GOT3 (cell line): Measurements from ENCODE around the gene SARS1.

Experiments used
- DNase-seq: peaks from one replicate; lab custom pipeline; 2025; ENCODE audit warnings: mixed read lengths; lab: John Stamatoyannopoulos, UW

SARS1 gene

DNA sequence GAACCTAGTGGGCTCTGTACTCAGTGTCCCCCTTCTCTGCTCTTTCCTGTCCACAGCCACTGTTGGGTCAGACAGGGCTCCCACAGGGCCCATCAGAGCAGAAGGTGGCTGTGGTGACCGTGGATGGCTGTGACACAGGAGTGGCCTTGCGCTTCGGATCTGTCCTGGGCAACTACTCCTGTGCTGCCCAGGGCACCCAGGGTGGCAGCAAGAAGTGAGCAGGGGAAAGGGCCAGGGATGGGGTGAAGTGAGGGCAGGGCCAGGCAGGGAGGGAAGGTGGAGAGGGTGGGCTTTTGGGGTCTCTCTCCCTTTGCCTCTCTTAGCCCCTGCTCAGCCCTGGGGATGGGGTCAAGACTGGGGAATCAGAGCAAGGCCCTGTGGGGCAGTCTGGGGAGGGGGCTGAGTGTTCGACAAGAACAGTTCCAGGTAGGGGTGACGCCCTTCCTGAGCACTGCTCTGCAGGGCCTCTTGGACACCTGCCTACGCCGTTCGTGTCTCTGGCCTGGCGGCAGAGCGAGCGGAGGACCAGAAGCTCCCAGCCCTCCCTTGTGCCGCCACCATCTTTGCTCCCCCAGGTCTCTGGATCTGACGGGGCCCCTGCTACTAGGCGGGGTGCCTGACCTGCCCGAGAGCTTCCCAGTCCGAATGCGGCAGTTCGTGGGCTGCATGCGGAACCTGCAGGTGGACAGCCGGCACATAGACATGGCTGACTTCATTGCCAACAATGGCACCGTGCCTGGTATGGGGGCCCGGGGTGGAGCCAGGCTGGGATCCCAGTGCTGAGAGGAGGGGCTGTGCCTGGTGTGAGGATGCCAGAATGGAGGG lies 48.7 kb downstream of the SARS1 start:
- DNase-seq: no peak

DNA sequence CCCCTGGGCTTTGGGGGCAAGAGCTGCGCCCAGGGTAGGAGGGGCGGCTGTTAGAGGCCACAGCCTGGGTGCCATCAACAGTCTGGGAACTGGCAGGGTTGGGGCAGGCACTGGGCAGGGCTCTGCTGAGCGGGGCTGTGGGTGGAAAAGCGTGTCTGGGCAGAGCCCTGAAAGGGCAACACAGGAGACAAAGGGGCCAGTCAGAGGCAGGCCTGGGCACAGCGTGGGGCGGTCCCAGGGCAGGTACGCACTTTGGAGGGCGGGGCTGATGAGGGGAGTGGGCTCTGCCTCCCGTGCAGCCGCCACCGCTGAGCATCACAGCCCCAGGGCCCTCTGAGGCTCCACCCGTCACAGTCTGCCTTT lies 49.5 kb downstream of the SARS1 start:
- DNase-seq: no peak

DNA sequence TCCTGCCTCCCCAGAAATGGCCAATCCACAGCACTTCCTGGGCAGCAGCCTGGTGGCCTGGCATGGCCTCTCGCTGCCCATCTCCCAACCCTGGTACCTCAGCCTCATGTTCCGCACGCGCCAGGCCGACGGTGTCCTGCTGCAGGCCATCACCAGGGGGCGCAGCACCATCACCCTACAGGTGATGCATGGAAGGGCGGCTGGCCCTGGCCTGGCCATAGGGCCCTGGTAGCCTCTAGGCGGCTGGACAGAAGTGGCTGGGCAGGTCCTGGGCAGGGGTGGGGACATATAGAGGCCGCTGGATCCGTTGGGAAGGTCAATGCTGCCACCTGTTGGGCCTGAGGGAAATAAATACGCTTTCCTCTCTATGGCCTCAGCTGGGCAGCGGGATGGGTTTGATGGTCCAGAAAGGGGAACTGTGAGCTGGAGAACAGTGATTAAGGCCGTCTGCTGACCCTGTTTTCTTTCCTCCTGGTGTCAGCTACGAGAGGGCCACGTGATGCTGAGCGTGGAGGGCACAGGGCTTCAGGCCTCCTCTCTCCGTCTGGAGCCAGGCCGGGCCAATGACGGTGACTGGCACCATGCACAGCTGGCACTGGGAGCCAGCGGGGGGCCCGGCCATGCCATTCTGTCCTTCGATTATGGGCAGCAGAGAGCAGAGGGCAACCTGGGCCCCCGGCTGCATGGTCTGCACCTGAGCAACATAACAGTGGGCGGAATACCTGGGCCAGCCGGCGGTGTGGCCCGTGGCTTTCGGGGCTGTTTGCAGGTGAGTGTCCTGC lies 50.1 kb downstream of the SARS1 start:
- no peak for DNase-seq

DNA sequence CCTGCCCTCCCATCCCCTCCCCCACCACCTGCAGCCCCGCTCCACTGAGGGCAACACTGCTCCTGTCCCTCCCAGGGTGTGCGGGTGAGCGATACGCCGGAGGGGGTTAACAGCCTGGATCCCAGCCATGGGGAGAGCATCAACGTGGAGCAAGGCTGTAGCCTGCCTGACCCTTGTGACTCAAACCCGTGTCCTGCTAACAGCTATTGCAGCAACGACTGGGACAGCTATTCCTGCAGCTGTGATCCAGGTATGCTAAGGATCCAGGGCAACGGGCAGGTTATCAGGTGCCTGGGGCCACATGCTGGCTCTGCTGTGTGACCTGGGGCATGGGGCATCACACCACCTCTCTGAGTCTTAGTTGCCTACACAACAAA lies 50.6 kb downstream of the SARS1 start:
- no peak for DNase-seq

DNA sequence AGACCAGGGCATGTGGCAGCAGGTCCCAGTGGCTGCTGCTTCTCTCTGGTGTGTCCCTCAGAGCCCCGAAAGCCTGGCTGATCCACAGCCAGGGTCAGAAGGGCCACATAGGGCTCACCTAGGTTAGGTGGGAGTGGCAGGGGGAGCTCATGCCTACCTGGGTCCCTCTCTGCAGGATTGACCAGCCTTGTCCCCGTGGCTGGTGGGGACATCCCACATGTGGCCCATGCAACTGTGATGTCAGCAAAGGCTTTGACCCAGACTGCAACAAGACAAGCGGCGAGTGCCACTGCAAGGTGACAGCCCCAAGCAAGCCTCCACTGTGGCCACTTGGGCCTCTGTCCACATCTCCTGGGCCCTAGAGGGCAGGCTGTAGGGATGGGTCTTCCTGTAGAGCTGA lies 51.3 kb downstream of the SARS1 start:
- no peak for DNase-seq

DNA sequence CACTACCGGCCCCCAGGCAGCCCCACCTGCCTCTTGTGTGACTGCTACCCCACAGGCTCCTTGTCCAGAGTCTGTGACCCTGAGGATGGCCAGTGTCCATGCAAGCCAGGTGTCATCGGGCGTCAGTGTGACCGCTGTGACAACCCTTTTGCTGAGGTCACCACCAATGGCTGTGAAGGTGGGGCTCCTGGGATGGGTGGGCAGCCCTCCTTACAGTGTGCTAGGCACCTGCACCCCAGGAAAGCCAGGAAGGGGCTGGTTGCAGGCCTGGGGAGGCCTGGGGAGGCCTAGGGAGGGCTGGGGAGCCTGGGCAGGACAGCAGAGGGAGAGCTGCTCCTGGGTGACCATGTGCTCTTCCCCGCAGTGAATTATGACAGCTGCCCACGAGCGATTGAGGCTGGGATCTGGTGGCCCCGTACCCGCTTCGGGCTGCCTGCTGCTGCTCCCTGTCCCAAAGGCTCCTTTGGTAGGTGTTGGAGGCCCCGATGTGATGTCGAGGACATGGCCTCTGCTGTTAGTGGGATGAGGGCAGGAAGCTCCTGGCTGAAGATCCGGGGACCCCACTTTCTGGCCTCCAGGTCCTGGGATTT lies 52.1 kb downstream of the SARS1 start:
- DNase-seq: no peak

DNA sequence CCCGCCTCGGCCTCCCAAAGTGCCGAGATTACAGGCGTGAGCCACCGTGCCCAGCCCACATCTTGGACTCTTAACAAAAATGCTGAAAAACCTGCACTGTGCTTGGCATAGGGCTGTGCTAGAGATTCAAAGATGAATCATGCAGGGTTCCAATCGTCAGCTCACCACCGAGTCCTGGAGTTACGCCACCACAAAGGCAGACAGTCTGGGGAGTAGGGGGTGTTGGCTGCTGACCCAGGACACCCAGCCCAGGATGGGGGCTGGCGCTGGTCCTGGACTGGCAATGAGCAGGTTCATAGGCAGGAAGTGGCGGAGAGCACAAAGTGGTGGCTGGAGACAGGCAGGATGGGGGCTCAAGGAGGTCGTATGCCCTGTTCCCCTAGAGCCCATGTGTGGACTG lies 53.2 kb downstream of the SARS1 start:
- no peak for DNase-seq

DNA sequence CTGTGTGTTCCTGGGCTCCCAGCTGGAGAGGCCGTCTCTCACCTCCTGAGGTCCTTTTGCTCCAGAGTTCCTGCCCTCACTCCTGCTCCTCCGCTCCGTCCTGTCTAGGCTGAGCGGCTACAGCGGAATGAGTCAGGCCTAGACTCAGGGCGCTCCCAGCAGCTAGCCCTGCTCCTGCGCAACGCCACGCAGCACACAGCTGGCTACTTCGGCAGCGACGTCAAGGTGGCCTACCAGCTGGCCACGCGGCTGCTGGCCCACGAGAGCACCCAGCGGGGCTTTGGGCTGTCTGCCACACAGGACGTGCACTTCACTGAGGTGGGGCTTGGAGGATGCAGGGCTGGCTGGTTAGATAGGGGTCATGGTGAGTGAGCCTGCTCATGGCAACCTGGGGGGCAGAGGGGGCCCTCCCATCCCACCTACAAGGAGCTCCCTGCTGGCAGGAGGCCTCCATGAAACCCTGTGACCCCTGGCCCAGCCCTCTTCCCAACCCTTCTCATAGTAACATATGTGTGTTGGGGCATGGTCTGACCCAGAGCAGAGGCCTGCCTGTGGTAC lies 54.1 kb downstream of the SARS1 start:
- no peak for DNase-seq

DNA sequence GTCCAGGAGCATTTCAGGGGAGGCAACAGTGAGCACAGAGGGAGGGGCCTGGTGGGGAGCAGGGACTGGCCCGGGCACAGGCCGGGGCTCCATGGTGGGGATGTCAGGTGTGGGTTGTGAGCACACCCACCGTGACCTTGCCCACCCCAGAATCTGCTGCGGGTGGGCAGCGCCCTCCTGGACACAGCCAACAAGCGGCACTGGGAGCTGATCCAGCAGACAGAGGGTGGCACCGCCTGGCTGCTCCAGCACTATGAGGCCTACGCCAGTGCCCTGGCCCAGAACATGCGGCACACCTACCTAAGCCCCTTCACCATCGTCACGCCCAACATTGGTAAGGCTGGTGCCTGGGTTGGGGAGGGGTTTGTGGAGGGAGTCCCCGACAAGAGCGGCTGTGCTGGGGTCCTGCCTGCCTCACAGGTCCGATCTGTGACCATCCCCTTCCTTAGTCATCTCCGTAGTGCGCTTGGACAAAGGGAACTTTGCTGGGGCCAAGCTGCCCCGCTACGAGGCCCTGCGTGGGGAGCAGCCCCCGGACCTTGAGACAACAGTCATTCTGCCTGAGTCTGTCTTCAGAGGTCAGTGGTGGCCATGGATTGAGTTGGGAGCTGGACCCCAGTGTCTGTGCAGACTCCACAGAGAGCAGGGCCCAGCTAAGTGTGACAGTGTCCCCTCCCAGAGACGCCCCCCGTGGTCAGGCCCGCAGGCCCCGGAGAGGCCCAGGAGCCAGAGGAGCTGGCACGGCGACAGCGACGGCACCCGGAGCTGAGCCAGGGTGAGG lies 54.9 kb downstream of the SARS1 start:
- no peak for DNase-seq

DNA sequence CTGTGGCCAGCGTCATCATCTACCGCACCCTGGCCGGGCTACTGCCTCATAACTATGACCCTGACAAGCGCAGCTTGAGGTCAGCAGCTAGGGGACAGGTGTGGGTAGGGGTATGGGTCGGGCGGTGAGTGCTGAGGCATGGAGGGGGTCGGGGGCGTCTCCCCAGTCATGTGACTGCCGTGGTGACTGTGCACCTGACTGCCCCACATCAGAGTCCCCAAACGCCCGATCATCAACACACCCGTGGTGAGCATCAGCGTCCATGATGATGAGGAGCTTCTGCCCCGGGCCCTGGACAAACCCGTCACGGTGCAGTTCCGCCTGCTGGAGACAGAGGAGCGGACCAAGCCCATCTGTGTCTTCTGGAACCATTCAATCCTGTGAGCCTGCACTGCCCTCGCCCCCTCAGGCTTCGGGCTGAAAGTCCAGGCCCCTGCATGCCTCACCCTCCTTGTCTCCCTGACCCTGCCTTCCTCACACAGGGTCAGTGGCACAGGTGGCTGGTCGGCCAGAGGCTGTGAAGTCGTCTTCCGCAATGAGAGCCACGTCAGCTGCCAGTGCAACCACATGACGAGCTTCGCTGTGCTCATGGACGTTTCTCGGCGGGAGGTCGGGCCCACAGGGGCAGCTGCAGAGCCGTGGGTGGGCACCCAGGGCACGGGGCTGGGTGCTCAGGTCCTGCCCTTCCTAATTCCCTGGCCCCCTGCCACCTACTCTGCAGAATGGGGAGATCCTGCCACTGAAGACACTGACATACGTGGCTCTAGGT lies 55.7 kb downstream of the SARS1 start:
- no peak for DNase-seq

DNA sequence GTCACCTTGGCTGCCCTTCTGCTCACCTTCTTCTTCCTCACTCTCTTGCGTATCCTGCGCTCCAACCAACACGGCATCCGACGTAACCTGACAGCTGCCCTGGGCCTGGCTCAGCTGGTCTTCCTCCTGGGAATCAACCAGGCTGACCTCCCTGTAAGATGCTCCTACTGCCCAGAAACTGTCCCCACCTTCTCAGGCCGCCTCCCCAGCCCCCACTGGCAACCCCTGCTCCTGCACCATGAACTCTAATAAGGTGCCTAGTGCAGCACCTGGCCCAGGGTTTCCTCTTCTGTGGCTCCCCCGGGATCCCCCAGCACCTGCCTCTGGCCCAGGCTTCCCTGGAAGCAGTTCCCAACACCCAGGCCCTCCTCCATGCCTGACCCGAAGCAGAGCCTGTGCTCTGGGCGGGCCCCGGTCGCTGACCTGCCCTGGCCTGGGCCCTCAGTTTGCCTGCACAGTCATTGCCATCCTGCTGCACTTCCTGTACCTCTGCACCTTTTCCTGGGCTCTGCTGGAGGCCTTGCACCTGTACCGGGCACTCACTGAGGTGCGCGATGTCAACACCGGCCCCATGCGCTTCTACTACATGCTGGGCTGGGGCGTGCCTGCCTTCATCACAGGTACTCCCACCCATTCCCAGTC lies 56.4 kb downstream of the SARS1 start:
- DNase-seq: no peak

DNA sequence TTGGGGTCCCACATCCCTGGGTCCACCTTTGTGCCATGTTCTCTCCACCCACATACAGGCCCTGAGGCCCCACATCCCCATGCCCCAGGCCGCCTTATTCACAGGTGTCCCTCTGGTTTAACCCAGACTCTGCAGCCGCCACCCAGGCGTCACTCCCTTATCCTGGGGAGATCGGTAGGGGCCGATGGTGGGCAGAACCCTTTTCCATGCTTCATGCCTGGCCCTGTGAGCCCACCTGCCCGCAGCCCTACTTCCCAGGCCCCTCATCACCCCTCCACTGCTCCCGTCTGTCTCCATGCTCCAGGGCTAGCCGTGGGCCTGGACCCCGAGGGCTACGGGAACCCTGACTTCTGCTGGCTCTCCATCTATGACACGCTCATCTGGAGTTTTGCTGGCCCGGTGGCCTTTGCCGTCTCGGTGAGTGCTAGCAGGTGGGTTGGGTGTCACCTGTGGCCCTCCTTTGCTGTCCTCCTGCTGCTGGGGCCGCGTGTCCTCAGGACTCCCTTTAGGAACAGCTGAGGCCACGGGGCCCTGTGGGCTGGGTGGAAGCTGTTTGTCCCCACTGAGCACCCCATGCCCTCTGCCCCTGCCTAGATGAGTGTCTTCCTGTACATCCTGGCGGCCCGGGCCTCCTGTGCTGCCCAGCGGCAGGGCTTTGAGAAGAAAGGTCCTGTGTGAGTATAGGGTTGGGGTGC lies 57.1 kb downstream of the SARS1 start:
- DNase-seq: no peak

DNA sequence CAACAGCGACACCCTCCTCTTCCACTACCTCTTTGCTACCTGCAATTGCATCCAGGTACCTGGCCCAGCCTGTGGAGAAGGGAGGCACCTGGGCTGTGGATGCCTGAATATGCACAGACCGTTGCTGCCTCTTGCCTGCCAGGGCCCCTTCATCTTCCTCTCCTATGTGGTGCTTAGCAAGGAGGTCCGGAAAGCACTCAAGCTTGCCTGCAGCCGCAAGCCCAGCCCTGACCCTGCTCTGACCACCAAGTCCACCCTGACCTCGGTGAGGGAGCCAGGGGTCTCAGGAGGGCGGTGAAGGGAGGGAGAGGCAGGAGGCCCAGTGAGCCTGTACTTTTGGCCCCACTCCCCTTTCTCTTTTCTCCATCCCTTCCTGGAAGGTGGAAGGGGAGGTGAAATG lies 57.7 kb downstream of the SARS1 start:
- no peak for DNase-seq

DNA sequence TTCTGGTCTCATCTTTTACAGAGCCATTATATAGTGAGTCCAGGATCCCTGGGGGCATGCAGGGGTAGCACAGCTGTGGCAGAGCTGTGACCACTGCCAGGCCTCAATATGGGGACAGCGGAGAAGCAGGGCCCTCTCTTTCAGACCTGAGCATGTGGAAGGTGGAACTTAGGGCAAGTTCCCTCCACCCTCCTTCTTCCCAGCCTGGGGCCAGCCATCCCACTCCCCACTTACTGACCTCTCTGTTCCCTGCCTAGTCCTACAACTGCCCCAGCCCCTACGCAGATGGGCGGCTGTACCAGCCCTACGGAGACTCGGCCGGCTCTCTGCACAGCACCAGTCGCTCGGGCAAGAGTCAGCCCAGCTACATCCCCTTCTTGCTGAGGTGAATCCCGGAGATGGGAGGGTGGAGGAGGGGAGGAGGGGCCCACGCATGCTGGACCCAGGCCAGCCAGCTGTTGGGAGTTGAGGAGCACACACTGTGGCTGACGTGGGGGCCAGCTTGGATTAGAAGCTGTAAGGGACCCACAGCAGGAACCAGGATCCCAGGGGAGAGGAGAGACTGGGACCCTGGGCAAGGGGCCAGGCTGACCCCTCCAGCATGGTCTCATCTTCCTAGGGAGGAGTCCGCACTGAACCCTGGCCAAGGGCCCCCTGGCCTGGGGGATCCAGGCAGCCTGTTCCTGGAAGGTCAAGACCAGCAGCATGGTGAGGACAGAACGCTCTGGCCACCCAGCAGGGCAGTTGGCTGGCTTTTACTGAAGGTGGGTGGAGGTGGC lies 58.5 kb downstream of the SARS1 start:
- no peak for DNase-seq

DNA sequence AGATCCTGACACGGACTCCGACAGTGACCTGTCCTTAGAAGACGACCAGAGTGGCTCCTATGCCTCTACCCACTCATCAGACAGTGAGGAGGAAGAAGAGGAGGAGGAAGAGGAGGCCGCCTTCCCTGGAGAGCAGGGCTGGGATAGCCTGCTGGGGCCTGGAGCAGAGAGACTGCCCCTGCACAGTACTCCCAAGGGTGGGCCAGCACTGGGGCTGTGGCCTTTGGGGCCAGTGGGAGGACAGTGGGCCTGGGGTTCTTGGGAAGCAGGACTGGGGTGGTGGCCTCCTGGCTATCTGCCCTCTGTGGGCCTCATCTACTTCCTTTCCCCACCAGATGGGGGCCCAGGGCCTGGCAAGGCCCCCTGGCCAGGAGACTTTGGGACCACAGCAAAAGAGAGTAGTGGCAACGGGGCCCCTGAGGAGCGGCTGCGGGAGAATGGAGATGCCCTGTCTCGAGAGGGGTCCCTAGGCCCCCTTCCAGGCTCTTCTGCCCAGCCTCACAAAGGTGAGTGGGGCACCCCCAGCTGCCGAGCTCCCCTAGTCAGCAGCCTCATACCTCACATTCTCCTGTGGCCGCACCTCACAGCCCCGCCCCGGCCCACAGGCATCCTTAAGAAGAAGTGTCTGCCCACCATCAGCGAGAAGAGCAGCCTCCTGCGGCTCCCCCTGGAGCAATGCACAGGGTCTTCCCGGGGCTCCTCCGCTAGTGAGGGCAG lies 59.3 kb downstream of the SARS1 start:
- no peak for DNase-seq

DNA sequence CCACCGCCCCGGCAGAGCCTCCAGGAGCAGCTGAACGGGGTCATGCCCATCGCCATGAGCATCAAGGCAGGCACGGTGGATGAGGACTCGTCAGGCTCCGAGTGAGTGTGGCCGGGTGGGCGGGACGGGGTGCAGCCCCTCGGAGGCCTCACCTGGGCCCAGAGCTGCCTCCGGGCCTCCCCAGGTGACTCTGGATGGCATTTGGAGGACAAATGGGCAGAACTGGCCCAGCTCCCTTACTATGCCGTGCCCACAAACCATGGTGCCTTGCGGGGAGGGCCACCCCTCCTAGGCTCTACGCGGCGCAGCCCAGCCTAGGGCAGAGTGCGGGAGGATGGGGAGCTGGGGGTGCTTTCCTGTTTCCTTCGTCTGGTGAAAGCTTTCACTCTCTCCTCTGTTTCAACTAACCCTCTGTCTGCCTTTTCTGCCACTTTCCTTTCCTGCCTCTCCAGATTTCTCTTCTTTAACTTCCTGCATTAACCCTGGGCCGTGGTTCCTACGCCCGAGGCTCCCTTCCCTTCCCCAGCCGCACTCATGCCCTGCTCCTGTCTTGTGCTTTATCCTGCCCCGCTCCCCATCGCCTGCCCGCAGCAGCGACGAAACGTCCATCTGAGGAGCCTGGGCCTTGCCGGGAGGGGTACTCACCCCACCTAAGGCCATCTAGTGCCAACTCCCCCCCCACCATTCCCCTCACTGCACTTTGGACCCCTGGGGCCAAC lies 60.0 kb downstream of the SARS1 start:
- DNase-seq: no peak

DNA sequence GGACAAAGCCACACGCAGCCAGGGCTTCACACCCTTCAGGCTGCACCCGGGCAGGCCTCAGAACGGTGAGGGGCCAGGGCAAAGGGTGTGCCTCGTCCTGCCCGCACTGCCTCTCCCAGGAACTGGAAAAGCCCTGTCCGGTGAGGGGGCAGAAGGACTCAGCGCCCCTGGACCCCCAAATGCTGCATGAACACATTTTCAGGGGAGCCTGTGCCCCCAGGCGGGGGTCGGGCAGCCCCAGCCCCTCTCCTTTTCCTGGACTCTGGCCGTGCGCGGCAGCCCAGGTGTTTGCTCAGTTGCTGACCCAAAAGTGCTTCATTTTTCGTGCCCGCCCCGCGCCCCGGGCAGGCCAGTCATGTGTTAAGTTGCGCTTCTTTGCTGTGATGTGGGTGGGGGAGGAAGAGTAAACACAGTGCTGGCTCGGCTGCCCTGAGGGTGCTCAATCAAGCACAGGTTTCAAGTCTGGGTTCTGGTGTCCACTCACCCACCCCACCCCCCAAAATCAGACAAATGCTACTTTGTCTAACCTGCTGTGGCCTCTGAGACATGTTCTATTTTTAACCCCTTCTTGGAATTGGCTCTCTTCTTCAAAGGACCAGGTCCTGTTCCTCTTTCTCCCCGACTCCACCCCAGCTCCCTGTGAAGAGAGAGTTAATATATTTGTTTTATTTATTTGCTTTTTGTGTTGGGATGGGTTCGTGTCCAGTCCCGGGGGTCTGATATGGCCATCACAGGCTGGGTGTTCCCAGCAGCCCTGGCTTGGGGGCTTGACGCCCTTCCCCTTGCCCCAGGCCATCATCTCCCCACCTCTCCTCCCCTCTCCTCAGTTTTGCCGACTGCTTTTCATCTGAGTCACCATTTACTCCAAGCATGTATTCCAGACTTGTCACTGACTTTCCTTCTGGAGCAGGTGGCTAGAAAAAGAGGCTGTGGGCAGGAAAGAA lies 61.1 kb downstream of the SARS1 start:
- no peak for DNase-seq
